HepG2 (cell line): ENCODE data around the gene UQCR11. TPM values are rescaled to one million over a fixed set of nuclear protein-coding genes. Genes with fewer than 3 reads are reported as not detected.

Source experiments
- ATAC-seq: fragments of 200-7000 bp; cut with Tn5 transposase; 3 replicates; pipeline ENCODE4 v1.9.1; 2020; ENCODE audit warnings: mild to moderate bottlenecking, moderate library complexity
- BruUV-seq: library from RNA; stranded (reverse); fragments of 400-500 nt; replicated peaks from 2 replicates; lab custom pipeline; 2021; lab: Mats Ljungman, UMichigan
- CTCF ChIA-PET: fragments of 300-600 bp; formaldehyde crosslinking; extraction: SDS; loops from one replicate; lab custom pipeline; 2021; ENCODE audit warnings: low total read pairs, inconsistent platforms, low intra/inter-chr PET ratio; lab: Yijun Ruan, JAX
- POLR2A ChIA-PET: fragments of 350-600 bp; sonication (Branson Sonifier 250); formaldehyde crosslinking; loops from one replicate; lab custom pipeline; 2020; ENCODE audit warnings: antibody characterized with exemption, inconsistent platforms; lab: Yijun Ruan, JAX
- DNase-seq: peaks from one replicate; pipeline ENCODE4 v3.0.0-alpha.2; 2015; ENCODE audit warnings: low spot score
- FAIRE-seq: peaks from 3 replicates; lab custom pipeline; 2011; peaks lifted over from hg19 to GRCh38; lab: Jason Lieb, UNC
- H2AFZ ChIP-seq: one replicate; pipeline ENCODE4 v1.6.1; 2011; ENCODE audit warnings: low read length, inconsistent platforms
- H3K27ac ChIP-seq: fragments of 300-600 bp; 3 replicates; pipeline ENCODE4 v1.8.0; 2011; ENCODE audit warnings: mixed run types, mild to moderate bottlenecking, mixed read lengths, low read length, inconsistent platforms; ENCODE audit not compliant: insufficient read depth; ENCODE audit errors: extremely low read length
- H3K27me3 ChIP-seq, 2 experiments: fragments of 200-600 bp in 1 of 2; 2 replicates in 1 of 2; 3 replicates in 1 of 2; pipeline versions ENCODE4 v1.6.0 to v1.8.0; 2011; ENCODE audit warnings: low read length in 2 of 2, mild to moderate bottlenecking in 2 of 2, moderate library complexity in 2 of 2, inconsistent platforms in 1 of 2; ENCODE audit not compliant: insufficient read depth in 2 of 2, control insufficient read depth in 1 of 2
- H3K36me3 ChIP-seq, 2 experiments: fragments of 200-600 bp in 1 of 2; replicated peaks in 1 of 2; 2 replicates in 1 of 2; 3 replicates in 1 of 2; pipeline versions ENCODE4 v1.5.1 to v1.8.0; 2011; ENCODE audit warnings: low read length in 2 of 2, inconsistent platforms in 1 of 2; ENCODE audit not compliant: insufficient read depth in 2 of 2, control insufficient read depth in 1 of 2
- H3K4me1 ChIP-seq: 2 replicates; pipeline ENCODE4 v1.5.1; 2012; ENCODE audit warnings: low read length, inconsistent platforms; ENCODE audit not compliant: insufficient read depth
- H3K4me2 ChIP-seq: 2 replicates; pipeline ENCODE4 v1.6.0; 2011; ENCODE audit warnings: low read depth, low read length, inconsistent platforms
- H3K4me3 ChIP-seq, 3 experiments: fragments of 200-600 bp in 1 of 3; sonication (generic), shearing (Covaris generic) in 1 of 3; replicated peaks in 1 of 3; 2 replicates each; pipeline ENCODE4 v1.5.1; 2011 to 2016; ENCODE audit warnings: low read length in 3 of 3, inconsistent platforms in 2 of 3, low read depth in 2 of 3, mild to moderate bottlenecking in 2 of 3, control low read depth in 1 of 3, mixed read lengths in 1 of 3; ENCODE audit not compliant: insufficient read depth in 1 of 3
- H3K79me2 ChIP-seq: one replicate; pipeline ENCODE4 v1.6.1; 2011; ENCODE audit warnings: low read length, inconsistent platforms; ENCODE audit not compliant: insufficient read depth
- H3K9ac ChIP-seq: 2 replicates; pipeline ENCODE4 v1.6.0; 2011; ENCODE audit warnings: mild to moderate bottlenecking, low read depth, low read length, inconsistent platforms; ENCODE audit not compliant: insufficient read depth
- H3K9me3 ChIP-seq: 2 replicates; pipeline ENCODE4 v1.5.1; 2012; ENCODE audit warnings: mild to moderate bottlenecking, low read length
- H4K20me1 ChIP-seq: 2 replicates; pipeline ENCODE4 v1.6.0; 2011; ENCODE audit warnings: inconsistent platforms, mild to moderate bottlenecking, low read length, moderate library complexity; ENCODE audit not compliant: insufficient read depth
- ZSCAN12 ChIP-seq: sonication (generic); formaldehyde crosslinking; IDR thresholded peaks from 2 replicates; pipeline ENCODE4 v1.9.0; 2021; ENCODE audit warnings: mild to moderate bottlenecking, missing genetic modification reagents
- whole genome bisulfite sequencing: methylation state at CpG from one replicate; pipeline ENCODE4 v1.1.6; 2017; ENCODE audit warnings: low lambda C conversion rate; 5-methylcytosine and 5-hydroxymethylcytosine counted together
- in situ Hi-C: cut with HindIII; loops from 2 replicates; pipeline ENCODE4 v1.10.0; 2017; ENCODE audit warnings: low pct_unique_long_range_greater_than_20kb; ENCODE audit not compliant: extremely low pct_ligation_motif_present
- intact Hi-C: fragments of 100-400 bp; cut with micrococcal nuclease; formaldehyde crosslinking; loops from one replicate; pipeline ENCODE4 v1.10.0; 2022; ENCODE audit not compliant: unreplicated experiment
- polyA plus RNA-seq, 8 experiments: library from polyadenylated mRNA; depleted of rRNA in 3 of 8; stranded (reverse) in 7 of 8; unstranded in 1 of 8; fragments of >200 nt; fragmentation: Illumina TruSeq in 4 of 8; extraction: Trizol in 4 of 8; gene quantifications; 2 replicates each; pipeline versions ENCODE4 v1.2.1 to v1.2.3, GENCODE V29; 2011 to 2016; ENCODE audit warnings: low read depth in 4 of 8, missing spikeins in 1 of 8, mixed read lengths in 1 of 8; ENCODE audit not compliant: insufficient read depth in 1 of 8
- total RNA-seq, 5 experiments: library from RNA; depleted of rRNA; stranded (reverse); fragments of >200 nt; fragmentation: Illumina TruSeq; extraction: Trizol; gene quantifications; 2 replicates each; pipeline ENCODE4 v1.2.3, GENCODE V29; 2016; ENCODE audit warnings: low read depth in 1 of 5
- TF ChIP-seq, protein P1 (sequence below): sonication (generic); formaldehyde crosslinking; IDR thresholded peaks from 2 replicates; pipeline ENCODE4 v1.4.0; 2020; ENCODE audit warnings: missing genetic modification reagents, mild to moderate bottlenecking, borderline replicate concordance
- TF ChIP-seq, protein P2 (sequence below): sonication (generic); formaldehyde crosslinking; IDR thresholded peaks from 2 replicates; pipeline ENCODE4 v1.4.0; 2020; ENCODE audit warnings: missing genetic modification reagents, borderline replicate concordance
- TF ChIP-seq, protein P3 (sequence below): sonication (generic); formaldehyde crosslinking; IDR thresholded peaks from one replicate; pipeline ENCODE4 v1.5.1; 2020; ENCODE audit warnings: mild to moderate bottlenecking, missing genetic modification reagents; ENCODE audit errors: not compliant biosample characterization

The UQCR11 gene
- total and polyA plus RNA-seq, 2 of the 13 experiments (the other 11 are each of a cell fraction or from before 2014, with no cell fraction given): 125 to 214 TPM

DNA sequence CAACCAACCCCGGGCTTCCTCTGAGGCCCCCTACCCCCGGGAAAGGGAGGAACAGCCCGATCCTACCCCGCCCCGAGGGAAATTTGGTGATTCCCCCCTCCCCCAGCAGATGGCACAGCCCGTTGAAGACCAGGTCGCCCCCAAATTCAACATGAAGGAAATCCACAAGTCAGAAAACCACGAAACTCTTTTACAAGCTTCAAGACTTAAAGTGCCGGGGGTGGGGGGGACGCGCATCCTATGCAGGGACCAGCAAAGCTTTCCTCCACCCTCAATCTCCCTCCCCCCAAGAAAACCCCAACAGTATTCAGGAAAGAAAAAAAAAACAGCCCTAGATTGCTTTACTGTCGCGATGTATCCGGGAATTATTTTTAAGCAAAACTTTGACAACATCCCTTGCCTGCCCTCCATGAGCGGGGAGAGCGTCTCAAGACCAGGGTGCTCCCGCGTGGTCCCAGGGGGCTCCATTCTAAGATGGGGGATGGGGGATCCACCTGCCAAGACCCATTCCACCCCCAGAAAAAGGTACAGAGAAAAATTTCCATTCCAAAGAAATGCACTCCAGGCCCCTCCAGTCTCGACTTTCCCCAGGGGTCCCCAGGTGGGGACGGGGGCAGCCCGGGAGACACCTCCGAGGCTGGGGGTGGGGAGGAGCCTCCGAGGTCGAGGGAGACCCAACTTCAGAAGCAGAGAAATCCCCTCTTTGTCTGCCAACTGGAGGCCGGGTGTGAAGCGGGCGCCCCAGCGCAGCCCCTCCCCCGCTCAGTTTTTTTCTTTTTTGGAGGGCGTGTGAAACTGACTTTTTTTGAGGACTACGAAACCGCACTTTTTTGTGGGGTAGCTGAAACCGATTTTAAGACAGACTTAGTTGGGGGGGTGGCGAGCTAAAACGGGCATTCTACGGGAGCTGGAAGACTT lies 45.6 kb upstream of the UQCR11 start:
- ATAC-seq (no peak), FAIRE-seq (no peak), DNase-seq (no peak)
- no peaks in the 10 kb centered on the region for H3K9me3 ChIP-seq
- peak overlapping the region; percentile 77 for H3K4me2 ChIP-seq
- CTCF ChIA-PET: no interaction called here
- POLR2A ChIA-PET: interaction anchor here (2.4 kb wide), 1 partner anchor 45 kb away, joined by 7 read pairs; the partner anchor contains the start of gene UQCR11
- H2AFZ ChIP-seq: no peak overlapping the region
- H4K20me1 ChIP-seq: no peaks in the 10 kb centered on the region
- H3K4me1 ChIP-seq: peaks cover 32% of the 10 kb centered on the region
- peak overlapping the region; percentile 75 for H3K9ac ChIP-seq
- peaks cover 2 to 24% of the 10 kb centered on the region in 2 experiments; a peak in 4 of 5 replicates for H3K36me3 ChIP-seq
- peaks cover 15% of the 10 kb centered on the region for H3K79me2 ChIP-seq
- H3K27ac ChIP-seq: peak overlapping the region; percentile 59
- WGBS: 35% methylated on average over 31 of the region's 36 CpGs
- peaks cover 0 to 12% of the 10 kb centered on the region in 2 experiments; a peak in 3 of 5 replicates for H3K27me3 ChIP-seq
- H3K4me3 ChIP-seq: peak overlapping the region; percentile 77 to 85 (median 77)
- intact Hi-C loops: loop anchor here (5.0 kb wide), 1 partner anchor 44 kb away; the partner anchor contains the start of gene UQCR11
- TSS peak; percentile 63 for BruUV-seq
- in situ Hi-C loops: no loop called here
- TF ChIP-seq, protein P1, sequence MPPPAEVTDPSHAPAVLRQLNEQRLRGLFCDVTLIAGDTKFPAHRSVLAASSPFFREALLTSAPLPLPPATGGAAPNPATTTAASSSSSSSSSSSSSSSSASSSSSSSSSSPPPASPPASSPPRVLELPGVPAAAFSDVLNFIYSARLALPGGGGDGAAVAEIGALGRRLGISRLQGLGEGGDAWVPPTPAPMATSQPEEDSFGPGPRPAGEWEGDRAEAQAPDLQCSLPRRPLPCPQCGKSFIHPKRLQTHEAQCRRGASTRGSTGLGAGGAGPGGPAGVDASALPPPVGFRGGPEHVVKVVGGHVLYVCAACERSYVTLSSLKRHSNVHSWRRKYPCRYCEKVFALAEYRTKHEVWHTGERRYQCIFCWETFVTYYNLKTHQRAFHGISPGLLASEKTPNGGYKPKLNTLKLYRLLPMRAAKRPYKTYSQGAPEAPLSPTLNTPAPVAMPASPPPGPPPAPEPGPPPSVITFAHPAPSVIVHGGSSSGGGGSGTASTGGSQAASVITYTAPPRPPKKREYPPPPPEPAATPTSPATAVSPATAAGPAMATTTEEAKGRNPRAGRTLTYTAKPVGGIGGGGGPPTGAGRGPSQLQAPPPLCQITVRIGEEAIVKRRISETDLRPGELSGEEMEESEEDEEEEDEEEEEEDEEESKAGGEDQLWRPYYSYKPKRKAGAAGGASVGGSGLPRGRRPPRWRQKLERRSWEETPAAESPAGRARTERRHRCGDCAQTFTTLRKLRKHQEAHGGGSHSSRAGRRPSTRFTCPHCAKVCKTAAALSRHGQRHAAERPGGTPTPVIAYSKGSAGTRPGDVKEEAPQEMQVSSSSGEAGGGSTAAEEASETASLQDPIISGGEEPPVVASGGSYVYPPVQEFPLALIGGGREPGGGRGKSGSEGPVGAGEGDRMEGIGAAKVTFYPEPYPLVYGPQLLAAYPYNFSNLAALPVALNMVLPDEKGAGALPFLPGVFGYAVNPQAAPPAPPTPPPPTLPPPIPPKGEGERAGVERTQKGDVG (CRISPR knock-in tag): no peak
- TF ChIP-seq, protein P2, sequence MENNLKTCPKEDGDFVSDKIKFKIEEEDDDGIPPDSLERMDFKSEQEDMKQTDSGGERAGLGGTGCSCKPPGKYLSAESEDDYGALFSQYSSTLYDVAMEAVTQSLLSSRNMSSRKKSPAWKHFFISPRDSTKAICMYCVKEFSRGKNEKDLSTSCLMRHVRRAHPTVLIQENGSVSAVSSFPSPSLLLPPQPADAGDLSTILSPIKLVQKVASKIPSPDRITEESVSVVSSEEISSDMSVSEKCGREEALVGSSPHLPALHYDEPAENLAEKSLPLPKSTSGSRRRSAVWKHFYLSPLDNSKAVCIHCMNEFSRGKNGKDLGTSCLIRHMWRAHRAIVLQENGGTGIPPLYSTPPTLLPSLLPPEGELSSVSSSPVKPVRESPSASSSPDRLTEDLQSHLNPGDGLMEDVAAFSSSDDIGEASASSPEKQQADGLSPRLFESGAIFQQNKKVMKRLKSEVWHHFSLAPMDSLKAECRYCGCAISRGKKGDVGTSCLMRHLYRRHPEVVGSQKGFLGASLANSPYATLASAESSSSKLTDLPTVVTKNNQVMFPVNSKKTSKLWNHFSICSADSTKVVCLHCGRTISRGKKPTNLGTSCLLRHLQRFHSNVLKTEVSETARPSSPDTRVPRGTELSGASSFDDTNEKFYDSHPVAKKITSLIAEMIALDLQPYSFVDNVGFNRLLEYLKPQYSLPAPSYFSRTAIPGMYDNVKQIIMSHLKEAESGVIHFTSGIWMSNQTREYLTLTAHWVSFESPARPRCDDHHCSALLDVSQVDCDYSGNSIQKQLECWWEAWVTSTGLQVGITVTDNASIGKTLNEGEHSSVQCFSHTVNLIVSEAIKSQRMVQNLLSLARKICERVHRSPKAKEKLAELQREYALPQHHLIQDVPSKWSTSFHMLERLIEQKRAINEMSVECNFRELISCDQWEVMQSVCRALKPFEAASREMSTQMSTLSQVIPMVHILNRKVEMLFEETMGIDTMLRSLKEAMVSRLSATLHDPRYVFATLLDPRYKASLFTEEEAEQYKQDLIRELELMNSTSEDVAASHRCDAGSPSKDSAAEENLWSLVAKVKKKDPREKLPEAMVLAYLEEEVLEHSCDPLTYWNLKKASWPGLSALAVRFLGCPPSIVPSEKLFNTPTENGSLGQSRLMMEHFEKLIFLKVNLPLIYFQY (CRISPR knock-in tag): no peak
- TF ChIP-seq ZSCAN12 (CRISPR knock-in tag): no peak
- TF ChIP-seq, protein P3, sequence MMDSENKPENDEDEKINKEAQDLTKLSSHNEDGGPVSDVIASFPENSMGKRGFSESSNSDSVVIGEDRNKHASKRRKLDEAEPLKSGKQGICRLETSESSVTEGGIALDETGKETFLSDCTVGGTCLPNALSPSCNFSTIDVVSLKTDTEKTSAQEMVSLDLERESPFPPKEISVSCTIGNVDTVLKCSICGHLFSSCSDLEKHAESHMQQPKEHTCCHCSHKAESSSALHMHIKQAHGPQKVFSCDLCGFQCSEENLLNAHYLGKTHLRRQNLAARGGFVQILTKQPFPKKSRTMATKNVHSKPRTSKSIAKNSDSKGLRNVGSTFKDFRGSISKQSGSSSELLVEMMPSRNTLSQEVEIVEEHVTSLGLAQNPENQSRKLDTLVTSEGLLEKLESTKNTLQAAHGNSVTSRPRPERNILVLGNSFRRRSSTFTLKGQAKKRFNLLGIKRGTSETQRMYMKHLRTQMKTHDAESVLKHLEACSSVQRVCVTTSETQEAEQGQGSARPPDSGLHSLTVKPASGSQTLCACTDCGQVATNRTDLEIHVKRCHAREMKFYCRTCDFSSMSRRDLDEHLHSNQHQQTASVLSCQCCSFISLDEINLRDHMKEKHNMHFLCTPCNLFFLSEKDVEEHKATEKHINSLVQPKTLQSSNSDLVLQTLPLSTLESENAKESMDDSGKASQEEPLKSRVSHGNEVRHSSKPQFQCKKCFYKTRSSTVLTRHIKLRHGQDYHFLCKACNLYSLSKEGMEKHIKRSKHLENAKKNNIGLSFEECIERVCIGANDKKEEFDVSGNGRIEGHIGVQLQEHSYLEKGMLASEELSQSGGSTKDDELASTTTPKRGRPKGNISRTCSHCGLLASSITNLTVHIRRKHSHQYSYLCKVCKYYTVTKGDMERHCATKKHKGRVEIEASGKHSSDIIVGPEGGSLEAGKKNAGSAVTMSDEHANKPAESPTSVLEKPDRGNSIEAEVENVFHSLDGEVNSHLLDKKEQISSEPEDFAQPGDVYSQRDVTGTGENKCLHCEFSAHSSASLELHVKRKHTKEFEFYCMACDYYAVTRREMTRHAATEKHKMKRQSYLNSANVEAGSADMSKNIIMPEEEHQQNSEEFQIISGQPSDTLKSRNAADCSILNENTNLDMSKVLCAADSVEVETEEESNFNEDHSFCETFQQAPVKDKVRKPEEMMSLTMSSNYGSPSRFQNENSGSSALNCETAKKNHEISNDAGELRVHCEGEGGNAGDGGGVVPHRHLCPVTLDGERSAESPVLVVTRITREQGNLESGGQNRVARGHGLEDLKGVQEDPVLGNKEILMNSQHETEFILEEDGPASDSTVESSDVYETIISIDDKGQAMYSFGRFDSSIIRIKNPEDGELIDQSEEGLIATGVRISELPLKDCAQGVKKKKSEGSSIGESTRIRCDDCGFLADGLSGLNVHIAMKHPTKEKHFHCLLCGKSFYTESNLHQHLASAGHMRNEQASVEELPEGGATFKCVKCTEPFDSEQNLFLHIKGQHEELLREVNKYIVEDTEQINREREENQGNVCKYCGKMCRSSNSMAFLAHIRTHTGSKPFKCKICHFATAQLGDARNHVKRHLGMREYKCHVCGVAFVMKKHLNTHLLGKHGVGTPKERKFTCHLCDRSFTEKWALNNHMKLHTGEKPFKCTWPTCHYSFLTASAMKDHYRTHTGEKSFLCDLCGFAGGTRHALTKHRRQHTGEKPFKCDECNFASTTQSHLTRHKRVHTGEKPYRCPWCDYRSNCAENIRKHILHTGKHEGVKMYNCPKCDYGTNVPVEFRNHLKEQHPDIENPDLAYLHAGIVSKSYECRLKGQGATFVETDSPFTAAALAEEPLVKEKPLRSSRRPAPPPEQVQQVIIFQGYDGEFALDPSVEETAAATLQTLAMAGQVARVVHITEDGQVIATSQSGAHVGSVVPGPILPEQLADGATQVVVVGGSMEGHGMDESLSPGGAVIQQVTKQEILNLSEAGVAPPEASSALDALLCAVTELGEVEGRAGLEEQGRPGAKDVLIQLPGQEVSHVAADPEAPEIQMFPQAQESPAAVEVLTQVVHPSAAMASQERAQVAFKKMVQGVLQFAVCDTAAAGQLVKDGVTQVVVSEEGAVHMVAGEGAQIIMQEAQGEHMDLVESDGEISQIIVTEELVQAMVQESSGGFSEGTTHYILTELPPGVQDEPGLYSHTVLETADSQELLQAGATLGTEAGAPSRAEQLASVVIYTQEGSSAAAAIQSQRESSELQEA (CRISPR knock-in tag): peak; percentile 30
